Ramos (cell line): Measurements from ENCODE around the gene DLG2.
"Not testable (repeated sequence)": the region's sequence is repeated elsewhere in the genome, so short reads cannot be mapped to it uniquely, and the experiment has no call there.

ENCODE experiments used
- in situ Hi-C: fragments of 300-500 bp; cut with MboI; formaldehyde crosslinking; loops from one replicate; pipeline ENCODE4 v1.14.3; 2022; ENCODE audit warnings: low sequenced_read_pairs; ENCODE audit not compliant: unreplicated experiment

DLG2 gene

DNA sequence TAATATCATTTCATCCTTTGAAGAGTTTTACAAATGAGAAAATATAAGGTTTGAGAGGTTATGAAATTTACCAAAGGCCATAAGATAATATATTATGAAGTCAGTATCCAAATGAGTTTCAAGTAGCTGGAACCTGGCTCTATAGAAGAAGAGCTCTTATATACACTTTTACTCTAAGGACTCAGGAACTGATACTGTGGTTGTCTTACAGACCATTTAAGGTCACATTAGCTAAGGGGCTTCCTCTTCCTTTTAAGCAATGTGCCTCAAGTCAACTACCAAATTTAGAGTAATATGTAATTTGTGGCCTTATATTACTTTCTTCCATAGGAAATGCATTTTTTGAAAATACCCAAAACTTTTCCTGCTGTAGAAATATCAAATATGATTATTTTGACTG, 369.3 kb downstream of the DLG2 start:
- in situ Hi-C loops = no loop called here

DNA sequence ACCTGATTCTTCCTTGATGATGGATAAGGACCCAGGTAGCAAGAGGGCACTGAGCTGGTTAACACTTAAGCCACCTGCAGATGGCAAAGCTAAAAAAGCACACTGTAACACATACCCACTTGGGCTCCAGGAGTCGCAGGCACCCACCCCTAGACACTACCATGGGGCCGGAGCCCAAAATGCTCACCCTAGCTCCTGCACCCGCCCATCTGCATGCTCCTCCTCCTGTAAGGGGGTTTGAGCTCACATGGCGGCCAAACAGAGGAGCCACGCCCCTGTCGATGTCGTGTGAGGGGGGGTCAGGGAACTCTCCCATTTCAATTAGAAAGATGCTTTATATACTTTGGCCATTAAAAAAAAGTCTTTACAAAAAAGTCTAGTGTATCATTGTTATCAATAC, 370.7 kb downstream of the DLG2 start:
- in situ Hi-C loops = no loop called here

DNA sequence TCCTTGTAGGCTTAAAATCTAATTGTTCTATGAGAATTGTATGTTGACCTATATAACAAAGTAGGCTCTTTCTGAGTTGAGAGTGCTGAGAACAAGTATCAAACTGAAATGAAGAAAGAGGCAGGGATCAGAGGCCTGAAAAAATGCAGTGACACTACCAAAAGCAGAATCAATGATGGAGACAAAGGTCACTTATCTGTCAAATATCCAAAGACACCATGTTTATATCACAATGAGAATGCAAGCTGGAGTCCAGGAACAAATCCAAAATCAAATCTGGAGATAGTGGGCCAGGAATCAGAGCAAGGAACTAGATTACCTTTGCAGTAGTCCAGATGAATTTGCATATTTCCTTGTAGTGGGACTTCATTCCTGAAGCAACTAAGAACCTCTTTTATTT, 377.7 kb downstream of the DLG2 start:
- in situ Hi-C loops = no loop called here

DNA sequence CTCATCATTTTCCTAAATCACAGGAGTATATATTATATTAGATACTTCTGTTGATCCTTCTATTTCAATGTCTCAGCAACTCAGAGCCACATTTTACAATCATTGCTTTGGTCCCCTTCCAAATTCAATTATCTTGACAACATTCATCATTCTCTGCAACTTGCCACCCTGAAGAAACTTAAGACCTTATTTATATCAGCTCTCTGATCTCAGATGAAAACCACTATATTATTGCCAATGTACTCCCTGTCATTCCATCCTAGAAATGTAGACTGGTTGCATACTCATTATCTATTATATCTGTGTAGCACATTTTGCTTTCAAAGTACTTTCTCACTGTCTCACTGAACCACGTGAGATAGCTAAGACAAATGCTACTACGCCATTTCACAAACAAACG, 379.3 kb downstream of the DLG2 start:
- in situ Hi-C loops = no loop called here

DNA sequence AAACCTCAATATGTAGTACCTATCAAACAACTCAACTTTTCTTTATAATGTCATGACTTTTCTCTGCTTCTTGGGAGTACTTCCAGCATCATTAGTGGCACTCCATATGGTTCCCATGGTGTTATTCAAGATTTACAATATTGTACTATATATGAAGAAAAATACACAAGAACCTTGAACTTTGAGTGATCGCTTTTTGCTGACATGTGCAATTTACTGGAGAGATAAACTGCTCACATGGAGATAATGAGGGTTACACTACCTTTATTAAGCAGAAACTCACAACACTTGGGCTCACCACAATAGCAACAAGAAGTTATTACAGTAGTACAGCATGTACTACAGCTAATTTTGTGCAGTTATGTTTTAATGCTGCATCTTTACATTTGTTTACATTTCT, 388.2 kb downstream of the DLG2 start:
- in situ Hi-C loops = no loop called here

DNA sequence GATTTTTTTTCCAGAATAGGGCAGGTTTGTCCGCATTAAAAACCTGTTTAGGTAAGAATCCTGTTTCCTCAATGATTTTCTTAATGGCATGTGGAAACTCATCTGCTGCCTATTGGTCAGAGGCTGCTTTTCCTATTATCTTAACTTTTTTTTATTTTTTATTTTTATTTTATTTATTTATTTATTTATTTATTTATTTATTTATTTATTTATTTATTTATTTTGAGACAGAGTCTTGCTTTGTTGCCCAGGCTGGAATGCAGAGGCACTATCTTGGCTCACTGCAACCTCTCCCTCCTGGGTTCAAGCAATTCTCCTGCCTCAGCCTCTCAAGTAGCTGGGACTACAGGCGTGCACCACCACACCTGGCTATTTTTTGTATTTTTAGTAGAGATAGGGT, 389.1 kb downstream of the DLG2 start:
- in situ Hi-C loops = not testable (repeated sequence)

DNA sequence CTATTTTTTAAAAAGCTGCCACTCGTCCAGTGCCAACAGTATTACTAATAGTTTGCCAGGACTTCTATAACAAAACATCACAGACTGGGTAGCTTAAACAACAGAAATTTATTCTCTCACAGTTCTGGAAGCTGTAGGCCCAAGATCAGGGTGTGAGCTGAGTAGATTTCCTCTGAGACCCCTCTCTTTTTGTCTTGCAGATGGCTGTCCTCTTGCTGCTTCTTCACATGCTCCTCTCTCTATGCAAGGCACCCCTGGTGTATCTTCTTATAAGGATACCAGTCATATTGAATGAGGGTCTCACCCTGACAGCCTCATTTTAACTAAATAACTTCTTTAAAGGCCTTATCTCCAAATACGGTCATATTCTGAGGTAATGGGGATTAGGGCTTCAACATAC, 390.9 kb downstream of the DLG2 start:
- in situ Hi-C loops = no loop called here

DNA sequence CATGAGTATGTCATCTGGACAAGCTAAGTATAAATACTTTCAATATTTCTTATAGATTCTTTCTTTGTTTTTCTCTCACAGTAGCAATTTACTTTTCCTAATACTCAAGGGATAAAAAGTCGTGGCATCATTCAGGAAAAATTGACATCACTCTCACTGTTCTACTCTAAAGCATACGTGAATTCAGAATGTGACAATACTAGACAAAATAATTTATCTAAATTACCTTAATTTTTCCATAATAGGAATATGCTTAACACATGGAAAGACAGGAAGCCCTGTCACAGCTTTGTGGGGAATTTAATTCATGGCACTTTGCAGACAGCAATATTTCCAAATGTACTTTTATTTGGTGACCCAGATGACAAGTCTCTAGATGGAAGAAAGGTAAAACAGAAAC, 394.6 kb downstream of the DLG2 start:
- in situ Hi-C loops = no loop called here

DNA sequence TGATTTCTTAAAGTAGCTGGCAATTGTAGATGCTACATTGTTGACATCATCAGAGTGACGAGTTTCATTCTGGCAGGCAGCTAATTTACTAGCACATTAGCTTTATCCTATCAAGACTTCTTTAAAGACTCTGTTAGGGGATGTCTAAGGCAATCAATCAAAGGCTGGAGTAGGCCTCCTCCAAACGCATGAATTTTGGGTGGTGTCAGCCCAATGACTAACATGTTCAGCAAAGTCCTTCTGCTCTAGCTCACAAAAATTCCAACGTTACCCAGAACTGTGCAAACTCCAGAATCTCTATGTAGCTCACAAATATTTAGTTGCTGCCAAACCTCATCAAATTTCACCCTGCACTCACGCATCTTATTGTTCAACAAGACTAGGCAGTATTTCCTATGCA, 395.6 kb downstream of the DLG2 start:
- in situ Hi-C loops = no loop called here

DNA sequence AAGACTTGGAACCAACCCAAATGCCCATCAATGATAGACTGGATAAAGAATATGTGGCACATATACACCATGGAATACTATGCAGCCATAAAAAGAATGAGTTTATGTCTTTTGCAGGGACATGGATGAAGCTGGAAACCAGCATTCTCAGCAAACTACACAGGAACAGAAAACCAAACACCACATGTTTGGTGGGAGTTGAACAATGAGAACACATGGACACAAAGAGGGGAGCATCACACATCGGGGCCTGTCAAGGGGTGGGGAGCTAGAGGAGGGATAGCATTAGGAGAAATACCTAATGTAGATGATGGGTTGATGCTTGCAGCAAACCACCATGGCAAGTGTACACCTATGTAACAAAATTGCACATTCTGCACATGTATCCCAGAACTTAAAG, 397.4 kb downstream of the DLG2 start:
- in situ Hi-C loops = not testable (repeated sequence)

DNA sequence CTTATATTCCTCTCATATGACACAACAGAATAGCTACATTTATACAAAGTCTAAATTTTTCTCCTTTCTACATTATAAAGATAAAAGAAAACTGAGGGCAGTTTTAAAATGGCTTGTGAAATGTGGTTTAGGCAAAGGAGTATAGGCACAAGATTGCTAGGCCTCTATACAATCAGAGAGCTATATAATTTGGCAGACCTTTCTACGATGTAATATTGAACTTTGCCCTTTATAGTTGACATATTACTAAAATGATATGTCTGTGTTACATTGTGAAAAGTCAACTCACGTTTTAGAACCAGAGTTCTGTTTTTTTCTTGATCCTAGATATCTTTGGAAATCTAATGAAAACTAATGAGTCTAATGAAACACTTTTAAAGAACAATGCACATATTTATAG, 430.2 kb downstream of the DLG2 start:
- in situ Hi-C loops = no loop called here

DNA sequence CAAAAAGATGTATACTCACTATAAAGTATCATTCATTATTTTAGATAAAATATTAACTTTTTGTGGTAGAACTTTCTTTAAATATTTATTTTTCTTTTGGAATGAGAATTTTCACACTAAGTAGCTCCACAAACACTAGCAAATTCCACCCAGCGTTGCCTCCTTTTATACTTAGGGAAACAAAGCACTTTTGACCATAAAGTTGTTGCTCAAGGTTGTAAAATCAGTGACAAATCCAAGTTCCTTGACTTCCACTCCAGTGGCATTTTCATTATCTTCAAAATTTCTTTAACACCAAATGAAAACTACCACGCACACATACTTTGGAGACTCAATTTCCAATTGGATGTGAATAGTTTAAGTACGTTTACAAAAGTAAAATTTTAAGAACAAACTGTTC, 431.2 kb downstream of the DLG2 start:
- in situ Hi-C loops = no loop called here

DNA sequence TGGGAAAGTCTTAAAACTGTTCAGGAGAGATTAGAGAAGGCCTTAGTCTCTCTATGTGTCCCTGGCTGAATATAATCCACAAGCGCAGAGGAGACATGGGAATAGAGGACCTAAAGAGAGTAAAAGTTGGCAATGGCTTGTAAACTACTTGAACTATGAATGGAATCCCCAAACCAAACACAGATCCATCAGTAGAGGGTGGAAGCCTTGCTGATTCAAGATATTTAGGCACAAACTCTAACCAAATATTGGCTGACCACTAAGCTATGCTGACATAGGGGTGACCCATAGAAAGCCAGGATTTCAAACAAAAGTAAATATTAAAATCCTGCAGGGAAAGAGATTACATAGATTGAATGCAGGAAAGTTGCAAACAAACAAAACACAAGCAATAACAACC, 439.2 kb downstream of the DLG2 start:
- in situ Hi-C loops = no loop called here

DNA sequence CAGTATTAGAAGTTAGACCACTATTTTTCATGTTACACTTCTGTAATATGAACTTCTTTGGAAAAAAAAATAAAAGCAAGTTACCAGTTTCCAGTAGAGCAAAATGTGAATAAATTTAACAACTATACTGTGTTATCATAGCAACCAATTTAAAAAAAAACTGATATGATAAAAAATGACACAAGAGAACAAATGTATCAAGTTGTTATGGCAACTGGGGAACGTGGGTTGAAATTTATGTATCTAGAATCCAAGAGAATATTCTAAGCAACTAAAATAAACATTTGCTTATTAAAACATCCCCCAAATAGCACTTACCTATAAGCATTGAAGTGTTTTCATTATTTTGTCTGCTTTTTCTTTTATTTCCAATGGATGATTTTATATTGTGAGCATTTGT, 442.4 kb downstream of the DLG2 start:
- in situ Hi-C loops = no loop called here

DNA sequence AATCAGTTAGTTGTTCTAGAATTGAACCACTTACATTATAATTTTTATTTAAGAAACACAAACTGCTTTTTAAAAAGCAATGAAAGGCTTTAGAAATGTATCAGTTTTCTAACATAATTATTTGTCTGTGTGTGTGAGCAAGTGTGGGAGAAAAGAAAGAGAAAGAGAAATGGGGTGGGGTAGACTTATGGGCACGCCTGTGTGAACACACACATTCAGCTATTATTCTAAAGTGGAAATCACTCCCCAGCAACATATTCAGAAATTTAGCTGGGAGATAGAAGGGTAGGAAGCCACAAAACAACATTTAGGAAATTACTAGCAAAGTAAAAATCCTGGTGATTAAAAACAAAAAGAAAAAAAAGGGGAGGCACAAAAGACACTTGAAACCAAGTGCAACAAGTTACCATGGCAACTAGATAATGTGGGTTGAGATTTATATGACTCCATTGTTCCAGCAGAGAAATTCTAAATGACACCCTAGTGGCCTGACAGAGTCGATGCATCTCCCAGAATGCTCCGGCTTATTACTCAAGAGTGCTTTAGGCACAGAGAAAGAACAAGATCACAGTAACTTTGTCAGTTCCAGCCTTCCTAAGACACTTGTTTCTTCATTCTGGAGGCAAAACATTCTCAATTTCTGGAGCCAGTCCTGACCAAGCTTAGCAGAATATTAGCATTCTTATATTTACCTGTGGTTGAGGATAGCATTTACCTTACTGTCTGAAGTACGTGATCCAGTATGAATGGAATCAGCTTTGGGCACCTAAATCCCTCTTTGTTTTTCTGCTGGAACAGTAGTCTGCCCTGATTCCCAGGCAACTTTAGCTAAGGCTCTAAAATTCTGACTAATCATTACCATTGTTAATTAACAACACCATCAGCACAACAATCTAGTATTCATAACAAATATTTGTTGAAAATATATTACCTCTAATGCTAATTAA, 444.4 kb downstream of the DLG2 start:
- in situ Hi-C loops = no loop called here

DNA sequence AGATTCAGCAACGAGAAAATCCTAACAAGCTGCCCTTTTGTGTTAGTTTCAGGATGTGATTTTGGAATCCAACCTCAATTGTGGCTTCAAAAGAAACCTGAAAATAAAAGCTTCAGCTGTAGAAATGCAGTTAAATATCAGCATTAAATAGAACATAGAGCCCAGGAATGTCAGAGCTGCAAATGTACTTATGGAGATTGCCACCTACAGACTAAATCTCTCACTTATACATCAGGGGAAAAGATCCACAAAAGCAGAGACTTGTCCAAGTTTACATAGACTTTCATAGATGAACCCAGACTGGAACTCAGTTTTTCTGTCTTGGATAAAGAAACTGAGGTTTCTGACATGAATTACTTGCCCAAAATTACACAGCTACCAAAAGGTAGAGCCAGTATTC, 446.6 kb downstream of the DLG2 start:
- in situ Hi-C loops = no loop called here

DNA sequence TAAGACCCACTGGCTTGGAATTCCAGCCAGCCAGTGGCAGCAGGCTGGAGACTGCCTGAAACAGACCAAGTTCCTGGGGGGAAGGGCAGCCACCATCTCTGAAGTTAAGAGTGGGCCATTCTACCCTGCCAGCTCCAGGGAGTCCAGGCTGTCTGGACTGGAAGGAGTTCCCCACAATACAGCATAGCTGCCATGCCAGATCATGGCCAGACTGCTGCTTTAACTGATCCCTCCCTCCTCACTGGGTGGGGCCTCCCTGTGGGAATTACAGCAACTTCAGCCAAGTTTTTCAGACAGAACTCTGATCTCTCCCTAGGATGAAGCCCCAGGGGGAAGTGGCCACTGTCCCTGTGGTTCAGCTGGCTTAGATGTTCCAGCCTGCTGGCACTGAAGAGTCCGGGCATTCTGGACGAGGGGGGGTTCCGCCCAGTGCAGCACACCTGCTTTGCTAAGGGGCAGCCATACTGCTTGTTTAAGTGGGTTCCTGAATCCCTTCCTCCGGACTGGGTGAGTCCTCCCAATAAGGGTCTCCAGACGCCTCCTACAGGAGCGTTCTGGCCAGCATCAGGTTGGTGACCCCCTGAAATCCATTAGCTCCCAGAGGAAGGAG, 455.4 kb downstream of the DLG2 start:
- in situ Hi-C loops = no loop called here

DNA sequence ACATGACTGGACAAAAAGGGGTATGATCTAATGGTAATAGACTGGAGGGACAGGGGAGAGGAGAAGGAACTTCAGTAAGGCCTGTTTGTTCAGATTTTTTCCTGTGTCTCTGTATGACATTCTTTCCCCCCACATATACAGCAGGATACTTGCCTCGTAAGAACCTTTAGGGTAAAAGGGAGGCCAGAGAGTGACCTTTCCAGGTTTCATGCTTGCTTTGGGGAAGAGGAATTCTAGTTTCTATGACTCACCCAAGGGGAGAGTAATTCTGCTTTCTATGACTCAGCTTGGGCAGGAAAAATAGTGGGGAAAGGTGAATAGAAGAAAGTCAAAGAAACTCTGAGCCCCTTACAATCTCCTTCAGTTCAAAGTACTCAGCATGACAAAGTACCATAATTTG, 457.0 kb downstream of the DLG2 start:
- in situ Hi-C loops = no loop called here

DNA sequence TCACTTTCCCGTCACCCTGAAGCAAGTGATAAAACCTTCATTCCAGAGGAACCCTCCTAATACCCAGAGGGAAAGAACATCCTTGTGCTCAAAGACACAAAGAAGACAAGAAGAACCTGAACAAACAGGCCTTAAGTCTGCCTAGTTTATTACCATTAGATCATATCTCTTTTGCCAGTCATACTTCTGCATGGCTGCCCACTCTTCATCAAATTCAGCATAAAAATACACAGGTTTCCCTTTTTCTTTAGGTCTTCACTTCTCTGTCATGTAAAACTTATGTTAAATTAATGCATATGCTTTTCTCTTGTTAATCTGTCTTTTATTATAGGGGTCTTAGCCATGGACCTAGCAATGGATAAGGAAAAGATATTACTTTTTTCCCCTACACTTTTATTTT, 459.7 kb downstream of the DLG2 start:
- in situ Hi-C loops = no loop called here

DNA sequence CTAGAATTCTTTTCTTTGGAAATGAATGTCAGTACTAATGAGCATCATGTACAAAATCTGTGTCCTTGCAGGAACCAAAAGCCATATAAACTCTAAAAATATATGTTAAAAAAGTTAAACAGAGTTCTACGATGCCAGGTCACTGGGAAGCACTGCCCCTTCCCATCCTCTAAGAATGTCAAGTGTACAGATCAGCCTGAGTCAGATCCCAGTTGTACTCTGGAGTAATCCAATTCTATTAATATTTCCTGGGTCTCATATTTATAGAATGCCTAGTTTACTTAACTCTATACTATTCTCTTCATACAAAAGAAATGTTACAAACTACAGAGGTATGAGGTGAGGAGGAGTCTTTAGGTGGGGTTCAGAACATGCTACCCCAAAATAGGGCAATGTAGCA, 460.1 kb downstream of the DLG2 start:
- in situ Hi-C loops = no loop called here

DNA sequence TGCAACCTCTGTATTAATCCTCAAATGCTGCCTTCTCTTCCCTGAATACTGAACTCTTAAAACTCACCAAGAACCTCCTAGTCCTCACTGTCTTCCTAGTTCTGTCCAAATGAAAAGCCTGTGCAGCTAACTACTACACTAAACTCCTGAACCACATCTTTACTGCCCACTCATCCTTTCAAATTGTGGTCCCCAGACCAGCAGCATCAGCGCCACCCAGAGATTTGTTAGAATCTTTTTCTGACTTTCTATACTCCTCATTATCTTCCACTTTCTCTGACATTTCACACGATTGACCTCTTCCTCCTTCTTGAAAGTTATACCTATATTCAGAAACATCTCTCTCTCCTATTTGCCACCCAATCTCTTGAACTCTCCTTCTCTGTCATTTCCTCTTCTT, 461.3 kb downstream of the DLG2 start:
- in situ Hi-C loops = no loop called here

DNA sequence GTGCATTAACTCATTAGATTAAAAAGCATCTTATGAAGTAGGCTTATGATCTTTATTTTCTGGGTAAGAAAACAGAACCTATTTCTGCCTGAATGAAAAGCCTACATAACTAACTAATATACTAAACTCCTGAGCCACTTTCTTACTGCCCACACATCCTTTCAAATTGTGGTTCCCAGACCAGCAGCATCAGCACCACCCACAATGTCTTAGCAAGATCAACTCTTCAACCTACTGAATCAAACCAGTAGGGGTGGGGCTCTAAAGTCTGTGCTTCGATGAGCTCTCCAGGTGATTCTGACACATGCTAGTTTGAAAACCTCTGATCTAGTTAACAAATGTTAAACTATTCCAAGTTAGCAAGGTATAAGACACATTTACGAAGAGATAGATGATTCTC, 462.4 kb downstream of the DLG2 start:
- in situ Hi-C loops = no loop called here
